BE2C (cell line): ENCODE results near the gene DCXR.
A peak's percentile ranks its signal among the peaks of the same experiment; 100 is the strongest.

ENCODE experiments used
- DNase-seq: peaks from one replicate; pipeline ENCODE4 v3.0.0-alpha.2; 2020
- H3K27me3 ChIP-seq: fragments of 250-450 bp; sonication (Bioruptor Pico); 2 replicates; pipeline ENCODE4 v1.5.1; 2020; ENCODE audit warnings: mild to moderate bottlenecking
- H3K36me3 ChIP-seq: fragments of 250-450 bp; sonication (Bioruptor Pico); 2 replicates; pipeline ENCODE4 v1.5.1; 2020; ENCODE audit warnings: mild to moderate bottlenecking
- H3K4me1 ChIP-seq: fragments of 250-450 bp; sonication (Bioruptor Pico); 2 replicates; pipeline ENCODE4 v1.5.1; 2020
- H3K4me3 ChIP-seq: 2 replicates; pipeline ENCODE4 v1.5.1; 2011; ENCODE audit warnings: low read depth, low read length
- H3K9me3 ChIP-seq: fragments of 250-450 bp; sonication (Bioruptor Pico); 2 replicates; pipeline ENCODE4 v1.5.1; 2020
- CTCF ChIP-seq: IDR thresholded peaks from 2 replicates; pipeline ENCODE4 v1.5.1; 2012; ENCODE audit warnings: mild to moderate bottlenecking, low read depth, low read length

Gene DCXR

GRCh38 chr17:82083009-82083408 is 45.5 kb upstream of the DCXR start:
- H3K36me3 ChIP-seq = peaks cover 92% of the 10 kb centered on the region
- DNase-seq = no peak
- no peaks in the 10 kb centered on the region for H3K4me1 ChIP-seq
- TF ChIP-seq CTCF = no peak
- no peak overlapping the region for H3K4me3 ChIP-seq
- H3K9me3 ChIP-seq = no peaks in the 10 kb centered on the region
- H3K27me3 ChIP-seq = no peaks in the 10 kb centered on the region

GRCh38 chr17:82082456-82082855 is 45.0 kb upstream of the DCXR start:
- Histone ChIP-seq H3K27me3 (no peaks in the 10 kb centered on the region), H3K4me3 (no peak overlapping the region), H3K4me1 (no peaks in the 10 kb centered on the region), H3K9me3 (no peaks in the 10 kb centered on the region), H3K36me3 (peaks cover 92% of the 10 kb centered on the region)
- DNase-seq = no peak
- TF ChIP-seq CTCF = no peak

- peaks cover 87% of the 10 kb centered on the region for H3K36me3 ChIP-seq
- no peaks in the 10 kb centered on the region for H3K27me3 ChIP-seq
- no peak for DNase-seq
- no peaks in the 10 kb centered on the region for H3K9me3 ChIP-seq
- TF ChIP-seq CTCF = no peak
- no peak overlapping the region for H3K4me3 ChIP-seq
- H3K4me1 ChIP-seq = no peaks in the 10 kb centered on the region
Observed at GRCh38 chr17:82081966-82082365, 44.5 kb upstream of the DCXR start.

- H3K9me3 ChIP-seq = no peaks in the 10 kb centered on the region
- TF ChIP-seq CTCF = no peak
- H3K4me1 ChIP-seq = no peaks in the 10 kb centered on the region
- peaks cover 82% of the 10 kb centered on the region for H3K36me3 ChIP-seq
- H3K27me3 ChIP-seq = no peaks in the 10 kb centered on the region
- no peak overlapping the region for H3K4me3 ChIP-seq
- no peak for DNase-seq
Observed at GRCh38 chr17:82081546-82081945, 44.0 kb upstream of the DCXR start.

GRCh38 chr17:82080789-82081464 is 43.4 kb upstream of the DCXR start:
- Histone ChIP-seq H3K36me3 (peaks cover 76% of the 10 kb centered on the region), H3K27me3 (no peaks in the 10 kb centered on the region), H3K9me3 (no peaks in the 10 kb centered on the region), H3K4me1 (no peaks in the 10 kb centered on the region), H3K4me3 (no peak overlapping the region)
- TF ChIP-seq CTCF = peak; percentile 7; the same call in 1 of the 2 replicates
- DNase-seq = no peak

GRCh38 chr17:82080048-82080788 is 42.7 kb upstream of the DCXR start:
- Histone ChIP-seq H3K36me3 (peaks cover 69% of the 10 kb centered on the region), H3K27me3 (no peaks in the 10 kb centered on the region), H3K4me3 (no peak overlapping the region), H3K9me3 (no peaks in the 10 kb centered on the region), H3K4me1 (no peaks in the 10 kb centered on the region)
- DNase-seq = no peak
- TF ChIP-seq CTCF = no peak
